Right forelimb (tissue), 1 donor: Measurements from ENCODE around the gene NKD1.
"Not testable (repeated sequence)": the region's sequence is repeated elsewhere in the genome, so short reads cannot be mapped to it uniquely, and the experiment has no call there.

ENCODE experiments used
- DNase-seq: peaks from one replicate; pipeline ENCODE4 v3.0.0-alpha.2; 2018

The NKD1 gene

GRCh38 chr16:50559804-50560514 is 11.8 kb downstream of the NKD1 start:
- no peak for DNase-seq

- DNase-seq, result no peak
Observed at GRCh38 chr16:50560903-50561863, 13.0 kb downstream of the NKD1 start.

GRCh38 chr16:50562657-50563056 is 14.5 kb downstream of the NKD1 start:
- DNase-seq, result no peak

- DNase-seq, result no peak
Observed at GRCh38 chr16:50563989-50564388, 15.8 kb downstream of the NKD1 start.

- DNase-seq, result no peak
Observed at GRCh38 chr16:50565428-50565827, 17.2 kb downstream of the NKD1 start.

- no peak for DNase-seq
Observed at GRCh38 chr16:50566014-50566962, 18.1 kb downstream of the NKD1 start.

- no peak for DNase-seq
Observed at GRCh38 chr16:50567651-50568050, 19.5 kb downstream of the NKD1 start.

GRCh38 chr16:50568187-50568815 is 20.1 kb downstream of the NKD1 start:
- no peak for DNase-seq

GRCh38 chr16:50570354-50570753 is 22.2 kb downstream of the NKD1 start:
- DNase-seq, result no peak

- DNase-seq, result no peak
Observed at GRCh38 chr16:50570808-50571598, 22.8 kb downstream of the NKD1 start.

GRCh38 chr16:50571786-50572185 is 23.6 kb downstream of the NKD1 start:
- no peak for DNase-seq

GRCh38 chr16:50572700-50573099 is 24.5 kb downstream of the NKD1 start:
- no peak for DNase-seq

GRCh38 chr16:50573279-50573678 is 25.1 kb downstream of the NKD1 start:
- no peak for DNase-seq

- DNase-seq, result peak; percentile 82
Observed at GRCh38 chr16:50573947-50574744, 25.9 kb downstream of the NKD1 start.

GRCh38 chr16:50574745-50575136 is 26.5 kb downstream of the NKD1 start:
- no peak for DNase-seq

- DNase-seq, result no peak
Observed at GRCh38 chr16:50575743-50576142, 27.5 kb downstream of the NKD1 start.

- DNase-seq, result no peak
Observed at GRCh38 chr16:50576403-50577113, 28.4 kb downstream of the NKD1 start.

- DNase-seq, result no peak
Observed at GRCh38 chr16:50578137-50578536, 29.9 kb downstream of the NKD1 start.

GRCh38 chr16:50579373-50579772 is 31.2 kb downstream of the NKD1 start:
- DNase-seq, result not testable (repeated sequence)
